HG03558 (cell line): ENCODE results near the gene CYB5D1.
"Not testable (repeated sequence)": the region's sequence is repeated elsewhere in the genome, so short reads cannot be mapped to it uniquely, and the experiment has no call there.

Source experiments
- ATAC-seq: cut with Tn5 transposase; IDR thresholded peaks from one replicate; pipeline ENCODE4 v1.9.1; 2021; ENCODE audit warnings: moderate number of reproducible peaks; ENCODE audit not compliant: unreplicated experiment; ENCODE audit errors: extremely low read depth

The CYB5D1 gene

GRCh38 chr17:7857713-7858521 is at the start of gene CYB5D1:
Gene CYB5D1, plus strand, starts transcription at chr17:7858003. Its CDS starts 132 bp downstream, at chr17:7858135.
- peak; percentile 14 for ATAC-seq

- no peak for ATAC-seq
Measured at GRCh38 chr17:7809086-7809790, 48.6 kb upstream of the CYB5D1 start.

- not testable (repeated sequence) for ATAC-seq
Measured at GRCh38 chr17:7809791-7810343, 47.9 kb upstream of the CYB5D1 start.

GRCh38 chr17:7811251-7811650 is 46.6 kb upstream of the CYB5D1 start:
- no peak for ATAC-seq

- ATAC-seq: no peak
Measured at GRCh38 chr17:7814969-7815368, 42.8 kb upstream of the CYB5D1 start.

- ATAC-seq: no peak
Measured at GRCh38 chr17:7816926-7817642, 40.7 kb upstream of the CYB5D1 start.

GRCh38 chr17:7817643-7817964 is 40.2 kb upstream of the CYB5D1 start:
- no peak for ATAC-seq

- ATAC-seq: no peak
Measured at GRCh38 chr17:7818026-7818425, 39.8 kb upstream of the CYB5D1 start.

GRCh38 chr17:7818746-7819645 is 38.8 kb upstream of the CYB5D1 start:
- no peak for ATAC-seq

GRCh38 chr17:7820231-7820630 is 37.6 kb upstream of the CYB5D1 start:
- no peak for ATAC-seq

GRCh38 chr17:7822126-7822525 is 35.7 kb upstream of the CYB5D1 start:
- ATAC-seq: no peak

- ATAC-seq: no peak
Measured at GRCh38 chr17:7823581-7824001, 34.2 kb upstream of the CYB5D1 start.

GRCh38 chr17:7824021-7824924 is 33.5 kb upstream of the CYB5D1 start:
- no peak for ATAC-seq

- no peak for ATAC-seq
Measured at GRCh38 chr17:7825206-7825990, 32.4 kb upstream of the CYB5D1 start.

- no peak for ATAC-seq
Measured at GRCh38 chr17:7830616-7831015, 27.2 kb upstream of the CYB5D1 start.

- ATAC-seq: no peak
Measured at GRCh38 chr17:7831233-7831632, 26.6 kb upstream of the CYB5D1 start.

GRCh38 chr17:7832431-7832830 is 25.4 kb upstream of the CYB5D1 start:
- no peak for ATAC-seq
